PC-3 (cell line): ENCODE results near the gene TRAPPC13.

Experiments
- EZH2 ChIP-seq: fragments of 300-600 bp; sonication (generic); IDR thresholded peaks from one replicate; pipeline ENCODE4 v1.6.1; 2017; ENCODE audit warnings: antibody characterized with exemption, mild to moderate bottlenecking, low read length; ENCODE audit not compliant: unreplicated experiment
- TF ChIP-seq, protein P1 (sequence below): fragments of 300-600 bp; sonication (generic); conservative IDR thresholded peaks from 2 replicates; pipeline ENCODE4 v1.5.1; 2017; ENCODE audit warnings: antibody characterized with exemption, low read depth, mild to moderate bottlenecking, low read length

DNA sequence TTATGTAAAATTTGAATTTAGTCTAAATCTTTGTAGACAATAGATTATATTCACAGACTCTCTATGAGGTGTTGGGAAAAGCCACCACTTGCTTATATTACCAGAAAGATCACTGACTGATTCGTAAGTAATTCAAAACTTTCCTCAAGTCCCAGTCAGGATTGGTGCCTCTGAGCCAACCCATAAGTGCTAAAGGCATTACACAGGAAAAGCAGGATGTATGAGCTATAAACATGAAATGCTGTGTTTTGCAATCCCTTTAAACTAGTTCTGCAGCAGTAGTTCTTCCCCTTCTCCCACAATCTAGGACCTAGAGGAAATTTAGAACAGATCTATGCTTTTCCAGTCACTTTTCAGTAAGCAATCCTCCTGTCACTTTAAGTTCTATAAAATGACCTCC, 48.0 kb downstream of the TRAPPC13 start:
- TF ChIP-seq, protein P1, sequence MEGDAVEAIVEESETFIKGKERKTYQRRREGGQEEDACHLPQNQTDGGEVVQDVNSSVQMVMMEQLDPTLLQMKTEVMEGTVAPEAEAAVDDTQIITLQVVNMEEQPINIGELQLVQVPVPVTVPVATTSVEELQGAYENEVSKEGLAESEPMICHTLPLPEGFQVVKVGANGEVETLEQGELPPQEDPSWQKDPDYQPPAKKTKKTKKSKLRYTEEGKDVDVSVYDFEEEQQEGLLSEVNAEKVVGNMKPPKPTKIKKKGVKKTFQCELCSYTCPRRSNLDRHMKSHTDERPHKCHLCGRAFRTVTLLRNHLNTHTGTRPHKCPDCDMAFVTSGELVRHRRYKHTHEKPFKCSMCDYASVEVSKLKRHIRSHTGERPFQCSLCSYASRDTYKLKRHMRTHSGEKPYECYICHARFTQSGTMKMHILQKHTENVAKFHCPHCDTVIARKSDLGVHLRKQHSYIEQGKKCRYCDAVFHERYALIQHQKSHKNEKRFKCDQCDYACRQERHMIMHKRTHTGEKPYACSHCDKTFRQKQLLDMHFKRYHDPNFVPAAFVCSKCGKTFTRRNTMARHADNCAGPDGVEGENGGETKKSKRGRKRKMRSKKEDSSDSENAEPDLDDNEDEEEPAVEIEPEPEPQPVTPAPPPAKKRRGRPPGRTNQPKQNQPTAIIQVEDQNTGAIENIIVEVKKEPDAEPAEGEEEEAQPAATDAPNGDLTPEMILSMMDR: no peak
- no peak for TF ChIP-seq EZH2
